K562 (cell line): ENCODE measurements around the gene PGGHG. TPM values are rescaled to one million over a fixed set of nuclear protein-coding genes. Genes with fewer than 3 reads are reported as not detected.

Experiments used
- CTCFL ChIP-seq: IDR thresholded peaks from 2 replicates; pipeline ENCODE4 v1.6.1; 2011; ENCODE audit warnings: borderline replicate concordance, low read depth, mild to moderate bottlenecking, moderate library complexity, low read length; ENCODE audit not compliant: insufficient read depth, poor library complexity, severe bottlenecking
- FOXA3 ChIP-seq, 2 experiments: fragments of 450-650 bp in 1 of 2; sonication (generic) in 1 of 2; formaldehyde crosslinking; IDR thresholded peaks in 1 of 2; conservative IDR thresholded peaks in 1 of 2; 2 replicates each; pipeline versions ENCODE4 v1.4.0 to v1.8.0; 2020 to 2022; ENCODE audit warnings: mild to moderate bottlenecking in 2 of 2, missing genetic modification reagents in 1 of 2
- GATA2 ChIP-seq: sonication (generic); formaldehyde crosslinking; IDR thresholded peaks from 2 replicates; pipeline ENCODE4 v1.4.0; 2020; ENCODE audit warnings: mild to moderate bottlenecking, missing genetic modification reagents
- GTF2A2 ChIP-seq: IDR thresholded peaks from 2 replicates; pipeline ENCODE4 v1.6.1; 2016; ENCODE audit warnings: mild to moderate bottlenecking, missing genetic modification characterization, missing compliant biosample characterization
- GTF2F1 ChIP-seq: IDR thresholded peaks from 2 replicates; pipeline ENCODE4 v1.6.1; 2011; ENCODE audit warnings: low read depth, low read length, improper control_type of control experiment
- HCFC1 ChIP-seq: IDR thresholded peaks from 2 replicates; pipeline ENCODE4 v1.6.1; 2012; ENCODE audit warnings: low read depth, low read length, improper control_type of control experiment
- HNRNPLL ChIP-seq: fragments of 200-400 bp; formaldehyde crosslinking; IDR thresholded peaks from 2 replicates; pipeline ENCODE4 v1.6.1; 2017; ENCODE audit warnings: low read length, low read depth, mild to moderate bottlenecking; ENCODE audit not compliant: poor library complexity, severe bottlenecking
- KDM1A ChIP-seq, 2 experiments: fragments of 450-650 bp; IDR thresholded peaks; 2 replicates each; pipeline ENCODE4 v1.6.1; 2016; ENCODE audit warnings: mild to moderate bottlenecking in 2 of 2
- MAX ChIP-seq: sonication (generic); formaldehyde crosslinking; IDR thresholded peaks from 2 replicates; pipeline ENCODE4 v1.9.0; 2022; ENCODE audit warnings: mild to moderate bottlenecking, missing genetic modification reagents
- MBD2 ChIP-seq: sonication (generic); IDR thresholded peaks from 2 replicates; pipeline ENCODE4 v1.6.1; 2016; ENCODE audit warnings: low read depth, borderline replicate concordance
- NCOA1 ChIP-seq: fragments of 450-650 bp; IDR thresholded peaks from 2 replicates; pipeline ENCODE4 v1.6.1; 2016; ENCODE audit warnings: low read depth
- NFIC ChIP-seq: fragments of 450-650 bp; IDR thresholded peaks from 2 replicates; pipeline ENCODE4 v1.6.1; 2017; ENCODE audit warnings: mild to moderate bottlenecking, inconsistent platforms
- NR2F6 ChIP-seq: fragments of 450-650 bp; formaldehyde crosslinking; IDR thresholded peaks from 2 replicates; pipeline ENCODE4 v1.4.0; 2020; ENCODE audit warnings: mild to moderate bottlenecking
- TAF1 ChIP-seq: IDR thresholded peaks from 2 replicates; pipeline ENCODE4 v1.6.1; 2011; ENCODE audit warnings: mild to moderate bottlenecking, low read length, moderate library complexity; ENCODE audit not compliant: insufficient read depth, control insufficient read depth, severe bottlenecking; ENCODE audit errors: extremely low read depth
- TGIF2 ChIP-seq: sonication (generic); formaldehyde crosslinking; IDR thresholded peaks from 2 replicates; pipeline ENCODE4 v1.8.1; 2022; ENCODE audit warnings: mild to moderate bottlenecking, missing genetic modification reagents, moderate library complexity
- ZBTB7A ChIP-seq: IDR thresholded peaks from 2 replicates; pipeline ENCODE4 v1.6.1; 2011; ENCODE audit warnings: low read depth, mild to moderate bottlenecking, low read length, moderate library complexity, borderline replicate concordance; ENCODE audit not compliant: control insufficient read depth
- ZNF511 ChIP-seq: sonication (generic); formaldehyde crosslinking; IDR thresholded peaks from 2 replicates; pipeline ENCODE4 v1.8.0; 2022; ENCODE audit warnings: mild to moderate bottlenecking, missing genetic modification reagents
- polyA plus RNA-seq, 8 experiments: library from polyadenylated mRNA; depleted of rRNA in 4 of 8; stranded (reverse) in 5 of 8; unstranded in 3 of 8; fragments of >200 nt; fragmentation: Nextera tagmentation in 2 of 8; fragmentation: Illumina TruSeq in 1 of 8; extraction: Ambion mirVana in 2 of 8; extraction: Trizol in 1 of 8; gene quantifications; 2 replicates each; pipeline versions ENCODE4 v1.2.1 to v1.2.3, GENCODE V29; 2011 to 2014; ENCODE audit warnings: inconsistent platforms in 1 of 8, missing spikeins in 1 of 8
- total RNA-seq, 7 experiments: library from RNA; depleted of rRNA in 6 of 7; stranded (reverse); fragments of >200 nt in 6 of 7; fragmentation: Illumina TruSeq in 2 of 7; extraction: Trizol in 2 of 7; gene quantifications; 2 replicates each; pipeline versions ENCODE4 v1.2.1 to v1.2.3, GENCODE V29; 2011 to 2021; ENCODE audit warnings: low replicate concordance in 1 of 7
- TF ChIP-seq, protein P1 (sequence below): fragments of 450-650 bp; formaldehyde crosslinking; IDR thresholded peaks from 2 replicates; pipeline ENCODE4 v1.4.0; 2022; ENCODE audit warnings: missing genetic modification characterization
- TF ChIP-seq, protein P2 (sequence below), 2 experiments: fragments of 250-450 bp in 1 of 2; fragments of 450-650 bp in 1 of 2; sonication (Bioruptor Pico) in 1 of 2; IDR thresholded peaks; 2 replicates each; pipeline versions ENCODE4 v1.6.1 to v1.8.0; 2016 to 2021; ENCODE audit warnings: mild to moderate bottlenecking in 2 of 2, moderate library complexity in 2 of 2, missing compliant biosample characterization in 1 of 2, missing genetic modification characterization in 1 of 2
- TF ChIP-seq, protein P3 (sequence below): fragments of 250-450 bp; sonication (Bioruptor Pico); IDR thresholded peaks from 2 replicates; pipeline ENCODE4 v1.8.0; 2021; ENCODE audit warnings: moderate library complexity, mild to moderate bottlenecking, inconsistent platforms

Gene PGGHG
- total and polyA plus RNA-seq, 9 of the 15 experiments (the other 6 are each of a cell fraction or from before 2014, with no cell fraction given): 0.38 to 85.1 (median 18.1) TPM

- TF ChIP-seq, protein P1, sequence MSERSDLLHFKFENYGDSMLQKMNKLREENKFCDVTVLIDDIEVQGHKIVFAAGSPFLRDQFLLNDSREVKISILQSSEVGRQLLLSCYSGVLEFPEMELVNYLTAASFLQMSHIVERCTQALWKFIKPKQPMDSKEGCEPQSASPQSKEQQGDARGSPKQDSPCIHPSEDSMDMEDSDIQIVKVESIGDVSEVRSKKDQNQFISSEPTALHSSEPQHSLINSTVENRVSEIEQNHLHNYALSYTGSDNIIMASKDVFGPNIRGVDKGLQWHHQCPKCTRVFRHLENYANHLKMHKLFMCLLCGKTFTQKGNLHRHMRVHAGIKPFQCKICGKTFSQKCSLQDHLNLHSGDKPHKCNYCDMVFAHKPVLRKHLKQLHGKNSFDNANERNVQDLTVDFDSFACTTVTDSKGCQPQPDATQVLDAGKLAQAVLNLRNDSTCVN (CRISPR knock-in tag): no peak
- no peak for TF ChIP-seq GTF2F1
- no peak for TF ChIP-seq GTF2A2
- TF ChIP-seq, protein P2, sequence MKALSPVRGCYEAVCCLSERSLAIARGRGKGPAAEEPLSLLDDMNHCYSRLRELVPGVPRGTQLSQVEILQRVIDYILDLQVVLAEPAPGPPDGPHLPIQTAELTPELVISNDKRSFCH (CRISPR knock-in tag; IDR thresholded peaks at IDR 0.05): no peak
- TF ChIP-seq, protein P2 (tag; IDR thresholded peaks at IDR 0.05): 0 out of 2 replicates have a peak, but pooled peaks have one; percentile 41
- TF ChIP-seq ZBTB7A: no peak
- peak; percentile 21 for TF ChIP-seq TAF1
- no peak for TF ChIP-seq TGIF2 (CRISPR knock-in tag)
- TF ChIP-seq KDM1A (IDR thresholded peaks at IDR 0.05): no peak
- no peak for TF ChIP-seq HCFC1
- peak in 1 of 2 experiments; percentile 63; a peak in 1 of 4 replicates for TF ChIP-seq FOXA3 (CRISPR knock-in tag; conservative IDR thresholded peaks at IDR 0.05 in 1 of 2, IDR thresholded peaks at IDR 0.05 in 1 of 2)
- TF ChIP-seq GATA2 (CRISPR knock-in tag): no peak
- no peak for TF ChIP-seq NR2F6 (CRISPR knock-in tag)
- no peak for TF ChIP-seq NCOA1
- TF ChIP-seq ZNF511 (CRISPR knock-in tag): peak; percentile 79
- TF ChIP-seq HNRNPLL: peak; percentile 14
- TF ChIP-seq NFIC: no peak
- peak; percentile 85 for TF ChIP-seq MAX (CRISPR knock-in tag)
- TF ChIP-seq, protein P3, sequence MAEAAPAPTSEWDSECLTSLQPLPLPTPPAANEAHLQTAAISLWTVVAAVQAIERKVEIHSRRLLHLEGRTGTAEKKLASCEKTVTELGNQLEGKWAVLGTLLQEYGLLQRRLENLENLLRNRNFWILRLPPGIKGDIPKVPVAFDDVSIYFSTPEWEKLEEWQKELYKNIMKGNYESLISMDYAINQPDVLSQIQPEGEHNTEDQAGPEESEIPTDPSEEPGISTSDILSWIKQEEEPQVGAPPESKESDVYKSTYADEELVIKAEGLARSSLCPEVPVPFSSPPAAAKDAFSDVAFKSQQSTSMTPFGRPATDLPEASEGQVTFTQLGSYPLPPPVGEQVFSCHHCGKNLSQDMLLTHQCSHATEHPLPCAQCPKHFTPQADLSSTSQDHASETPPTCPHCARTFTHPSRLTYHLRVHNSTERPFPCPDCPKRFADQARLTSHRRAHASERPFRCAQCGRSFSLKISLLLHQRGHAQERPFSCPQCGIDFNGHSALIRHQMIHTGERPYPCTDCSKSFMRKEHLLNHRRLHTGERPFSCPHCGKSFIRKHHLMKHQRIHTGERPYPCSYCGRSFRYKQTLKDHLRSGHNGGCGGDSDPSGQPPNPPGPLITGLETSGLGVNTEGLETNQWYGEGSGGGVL (CRISPR knock-in tag): no peak
- no peak for TF ChIP-seq CTCFL
- no peak for TF ChIP-seq MBD2
Measured at GRCh38 chr11:287821-288477, 977 bp upstream of the PGGHG start (continued).
